GM18498 (cell line): ENCODE data around the gene OSBPL6.
"Not testable (repeated sequence)": the region's sequence is repeated elsewhere in the genome, so short reads cannot be mapped to it uniquely, and the experiment has no call there.

Experiments used
- ATAC-seq: cut with Tn5 transposase; IDR thresholded peaks from one replicate; pipeline ENCODE4 v1.9.1; 2021; ENCODE audit warnings: mild to moderate bottlenecking, moderate library complexity; ENCODE audit not compliant: unreplicated experiment

Gene OSBPL6

DNA sequence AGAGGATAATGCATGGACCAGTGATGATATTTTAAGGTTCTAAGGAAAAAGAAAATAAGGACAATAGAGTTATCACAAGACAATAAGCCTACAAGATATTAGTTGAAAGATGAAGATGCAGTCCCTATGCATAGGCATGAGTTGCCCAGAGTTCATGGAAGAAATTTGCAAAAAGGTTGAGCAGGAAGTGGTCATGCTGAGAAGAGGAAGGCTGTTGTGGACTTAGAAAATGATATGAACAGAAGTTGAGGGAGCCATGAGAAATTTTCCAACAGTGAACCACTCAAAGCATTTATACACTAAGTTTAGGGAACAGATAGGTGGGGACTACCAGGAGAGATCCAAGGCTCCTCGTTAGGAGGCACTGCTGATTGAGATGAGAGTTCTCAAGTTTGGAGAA, 3.5 kb downstream of the OSBPL6 start:
- ATAC-seq: no peak

DNA sequence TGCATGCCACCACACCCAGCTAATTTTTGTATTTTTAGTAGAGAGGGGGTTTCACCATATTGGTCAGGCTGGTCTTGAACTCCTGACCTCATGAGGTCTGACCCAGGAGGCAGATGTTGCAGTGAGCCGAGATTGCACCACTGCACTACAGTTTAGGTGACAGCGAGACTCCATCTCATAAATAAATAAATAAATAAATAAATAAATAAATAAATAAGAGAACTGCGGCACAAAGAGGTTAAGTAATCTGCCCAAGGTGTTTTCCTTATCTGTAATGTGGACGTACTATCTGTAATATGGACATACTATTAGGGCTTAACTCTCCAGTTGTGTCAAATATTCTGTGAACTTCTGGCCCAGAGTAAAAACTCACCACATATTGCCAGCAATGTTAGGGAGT, 4.1 kb downstream of the OSBPL6 start:
- ATAC-seq: not testable (repeated sequence)

DNA sequence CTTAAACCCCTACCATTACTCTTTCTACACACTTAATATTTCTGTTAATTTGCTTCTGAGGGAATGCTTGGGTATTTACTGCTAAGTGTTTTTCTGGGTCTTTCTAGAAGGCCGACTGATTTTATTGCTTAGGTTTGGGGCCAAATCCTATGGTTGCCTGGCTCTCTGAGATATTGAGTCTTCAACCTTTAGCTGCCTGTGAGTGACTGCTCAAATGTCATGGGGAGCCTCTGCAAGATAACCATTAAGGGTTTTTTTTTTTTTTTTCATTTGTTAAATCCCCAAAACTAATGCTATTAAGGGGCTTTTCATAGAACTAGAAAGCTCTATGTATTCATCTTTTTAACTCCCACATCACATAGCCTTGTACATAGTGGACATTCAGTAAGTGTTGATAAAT, 5.0 kb downstream of the OSBPL6 start:
- ATAC-seq: no peak

DNA sequence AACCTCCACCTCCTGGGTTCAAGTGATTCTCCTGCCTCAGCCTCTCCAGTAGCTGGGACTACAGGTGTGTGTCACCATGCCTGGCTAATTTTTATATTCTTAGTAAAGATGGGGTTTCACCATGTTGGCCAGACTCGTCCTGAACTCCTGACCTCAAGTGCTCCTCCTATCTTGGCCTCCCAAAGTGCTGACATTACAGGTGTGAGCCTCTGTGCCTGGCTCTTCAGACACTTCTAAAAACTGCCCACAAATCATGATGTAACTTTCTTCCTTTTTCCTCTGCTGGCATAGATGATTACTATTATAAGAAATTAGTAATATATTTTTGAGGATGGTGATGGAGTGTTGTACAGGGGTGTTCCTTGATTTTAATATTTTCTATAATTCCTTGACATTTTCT, 6.0 kb downstream of the OSBPL6 start:
- no peak for ATAC-seq

DNA sequence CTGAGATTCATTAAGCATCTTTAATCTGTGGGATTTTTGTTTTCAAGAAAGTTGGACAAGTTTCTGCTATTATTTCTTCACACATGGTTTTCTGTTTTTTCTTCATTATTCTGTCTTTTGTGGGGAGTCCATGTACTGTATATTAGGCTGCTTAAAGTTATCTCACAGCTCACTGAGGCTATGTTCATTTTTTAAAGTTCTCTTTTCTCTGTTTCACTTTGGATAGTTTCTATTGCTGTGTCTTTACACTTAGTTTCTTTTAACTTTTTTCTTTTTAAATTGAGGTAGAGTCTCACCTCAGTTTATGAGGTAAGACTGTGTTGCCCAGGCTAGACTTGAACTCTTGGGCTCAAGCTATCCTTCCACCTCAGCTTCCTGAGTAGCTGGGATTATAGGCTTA, 8.6 kb downstream of the OSBPL6 start:
- no peak for ATAC-seq

DNA sequence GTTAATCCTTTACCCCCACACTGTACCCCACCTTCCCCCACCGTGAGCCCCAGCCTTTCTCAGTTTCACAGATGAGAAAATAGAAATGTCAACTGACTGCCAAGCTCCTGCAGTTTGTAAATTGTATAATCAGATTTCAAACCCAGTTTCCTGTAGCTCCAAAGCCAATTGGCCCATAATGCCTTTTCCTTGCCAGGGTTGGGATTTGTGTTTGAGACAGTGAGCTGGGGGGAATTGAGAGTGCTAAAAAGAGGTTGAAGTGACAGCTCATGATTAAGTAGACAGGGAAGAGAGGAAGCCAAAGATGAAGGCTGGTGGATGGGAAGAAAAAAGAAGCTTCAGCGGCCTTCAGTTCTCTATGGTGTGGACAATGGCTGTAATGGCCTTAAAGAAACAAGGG, 10.7 kb downstream of the OSBPL6 start:
- ATAC-seq: no peak

DNA sequence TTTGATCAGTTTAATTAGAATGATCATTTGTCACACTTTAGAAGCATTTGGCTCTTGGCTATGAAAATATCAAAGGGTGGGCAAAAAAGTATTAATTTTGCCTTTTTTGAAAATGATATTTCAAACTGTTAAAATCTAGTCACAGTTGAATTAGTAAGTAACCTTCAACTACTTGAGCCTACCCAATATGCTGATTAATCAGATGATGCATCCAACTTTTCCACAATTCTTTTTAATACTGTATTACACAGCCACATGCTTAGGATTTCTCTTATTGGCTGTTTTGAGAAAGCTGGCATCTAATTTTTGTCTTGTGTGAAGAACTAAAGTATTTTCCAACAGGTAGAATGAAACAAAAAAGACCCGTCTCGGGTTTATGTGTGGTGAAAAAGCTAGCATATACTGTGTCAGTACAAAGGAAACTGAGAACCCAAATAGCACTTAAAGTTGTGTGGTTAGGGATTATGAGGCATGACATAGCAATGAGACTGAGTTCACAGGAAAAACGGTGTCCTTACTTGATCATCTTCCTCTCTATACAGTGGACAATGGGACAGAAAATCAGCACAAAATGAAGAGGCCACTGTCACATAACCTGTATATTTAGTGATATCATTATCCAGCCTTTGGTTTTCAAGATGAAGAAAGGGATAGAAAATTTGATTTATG, 11.7 kb downstream of the OSBPL6 start:
- ATAC-seq: no peak

DNA sequence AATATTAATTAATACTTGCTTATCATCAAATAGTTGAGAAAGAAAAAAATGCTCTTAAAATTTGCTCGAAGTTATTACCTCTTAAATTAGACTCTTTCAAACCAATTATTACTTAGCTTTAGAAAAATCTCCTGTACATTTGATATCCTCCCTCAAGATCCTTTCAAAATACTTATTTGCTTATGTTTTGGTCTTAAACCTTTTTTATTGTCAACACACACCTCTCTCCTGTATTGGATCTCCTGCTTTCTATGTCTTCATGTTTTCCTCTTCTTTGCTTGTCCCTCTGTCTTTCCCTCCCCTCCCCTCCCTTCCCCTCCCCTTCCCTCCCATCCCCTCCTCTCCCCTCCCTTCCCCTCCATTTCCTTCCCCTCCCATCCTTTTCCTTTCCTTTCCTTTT, 14.0 kb downstream of the OSBPL6 start:
- no peak for ATAC-seq

DNA sequence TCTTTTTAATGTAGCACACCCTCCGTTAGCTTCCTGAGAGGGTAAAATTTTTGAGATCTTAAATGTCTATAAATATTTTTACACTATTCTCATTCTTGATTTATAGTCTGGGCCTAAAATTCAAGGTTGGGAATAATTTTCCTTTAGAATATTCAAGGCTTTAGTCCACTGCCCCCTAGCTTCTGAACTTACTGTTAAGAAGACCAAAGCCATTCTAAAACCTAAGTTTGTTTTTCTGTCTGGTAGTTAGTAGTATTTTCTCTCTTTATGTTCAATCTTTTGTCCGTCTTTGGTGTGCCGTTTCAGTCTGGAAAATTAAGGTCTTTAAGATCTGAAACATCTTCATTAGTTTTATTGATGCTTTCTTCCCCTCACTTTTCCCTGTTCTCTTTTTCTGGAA, 14.5 kb downstream of the OSBPL6 start:
- ATAC-seq: no peak

DNA sequence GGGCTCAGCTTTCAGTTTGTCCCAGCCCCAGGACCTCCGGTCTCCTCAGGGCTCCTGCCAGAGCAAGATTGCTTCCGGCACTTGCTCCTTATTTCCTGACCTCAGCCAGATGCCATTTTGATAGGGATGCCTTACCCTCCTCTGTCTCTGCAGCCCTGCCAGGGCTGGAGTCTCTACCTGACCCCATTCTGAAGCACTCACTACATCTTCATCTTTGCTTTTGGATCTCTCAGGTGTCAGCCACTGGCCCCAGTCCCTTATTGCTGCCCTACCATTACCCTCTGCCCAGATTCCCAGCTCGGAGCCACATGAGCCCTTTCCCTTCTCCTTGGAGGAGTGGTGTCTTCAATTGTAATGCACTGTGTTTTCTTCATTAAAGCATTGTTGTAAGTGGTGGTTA, 17.1 kb downstream of the OSBPL6 start:
- no peak for ATAC-seq

DNA sequence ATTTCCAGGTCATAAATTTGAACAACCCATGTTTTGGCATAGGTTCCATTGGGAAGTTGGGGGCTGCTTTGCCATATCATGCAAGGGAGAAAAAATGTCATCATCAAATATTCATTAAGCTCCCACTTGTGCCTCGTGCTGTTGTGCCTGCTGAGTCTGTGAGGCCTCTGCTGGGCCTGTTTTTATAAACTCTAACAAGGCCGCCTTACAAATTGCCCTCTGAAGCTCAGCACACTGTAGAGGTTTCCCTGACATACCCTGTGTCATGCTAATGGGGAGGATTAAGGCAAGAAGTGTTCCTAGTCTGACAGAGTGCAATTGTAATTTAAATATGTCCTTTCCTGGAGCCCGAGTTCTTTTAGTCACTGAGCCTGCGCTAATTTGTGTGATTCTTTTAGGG, 17.6 kb downstream of the OSBPL6 start:
- ATAC-seq: no peak

DNA sequence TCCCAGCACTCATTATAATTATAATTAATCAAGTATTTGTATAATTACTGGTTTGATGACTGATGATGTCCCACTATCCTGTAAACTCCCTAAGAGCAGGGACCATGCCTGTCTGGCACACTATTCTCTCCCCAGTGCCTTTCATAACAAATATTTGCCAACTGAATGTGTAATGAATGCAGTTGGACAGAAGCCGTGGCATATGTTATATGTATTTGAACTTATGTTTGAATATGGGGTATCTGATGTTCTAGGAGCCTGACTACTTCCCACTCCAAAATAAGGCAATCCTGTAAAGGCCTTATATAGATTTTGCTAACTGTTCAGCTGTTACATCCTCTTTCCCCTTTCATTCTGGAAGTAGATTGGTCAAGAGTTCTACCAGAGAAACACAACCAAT, 19.7 kb downstream of the OSBPL6 start:
- no peak for ATAC-seq

DNA sequence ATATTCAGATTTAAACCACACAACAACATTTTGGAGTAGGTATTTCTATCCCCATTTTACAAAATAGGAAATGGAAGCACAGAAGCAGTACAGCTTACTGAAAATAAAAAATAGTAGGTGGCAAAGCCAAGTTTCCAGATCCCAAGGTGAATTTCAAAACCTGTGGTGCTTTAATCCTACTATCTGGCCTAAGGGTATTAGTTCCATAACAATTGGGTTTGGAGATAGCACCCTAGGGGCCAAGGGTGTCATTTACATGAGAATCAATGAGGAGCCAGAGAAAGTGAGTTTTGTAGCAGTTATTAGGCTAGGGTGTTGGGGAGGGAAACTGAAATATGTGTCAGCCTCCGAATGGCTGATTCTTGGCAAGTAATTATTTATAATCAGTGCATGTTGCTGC, 24.9 kb downstream of the OSBPL6 start:
- no peak for ATAC-seq

DNA sequence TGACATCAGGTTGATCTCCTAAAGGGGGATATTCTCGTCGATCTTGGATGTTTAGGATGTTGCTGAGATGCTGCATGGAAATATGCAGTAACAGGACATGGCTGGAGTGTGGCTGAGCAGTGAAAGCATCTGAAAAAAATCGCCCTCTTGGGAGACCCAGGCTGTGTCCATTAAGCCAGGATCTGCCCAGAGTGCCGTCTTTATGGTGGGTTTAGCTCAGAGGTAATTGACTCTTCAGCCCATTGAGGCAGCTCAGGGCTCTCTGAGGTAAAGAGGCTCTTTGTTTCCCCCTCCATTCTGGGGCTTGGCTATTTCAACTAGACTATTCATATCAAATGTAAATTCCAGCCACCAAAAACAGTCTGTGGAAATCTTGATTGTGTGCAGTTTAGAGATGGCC, 26.5 kb downstream of the OSBPL6 start:
- ATAC-seq: no peak

DNA sequence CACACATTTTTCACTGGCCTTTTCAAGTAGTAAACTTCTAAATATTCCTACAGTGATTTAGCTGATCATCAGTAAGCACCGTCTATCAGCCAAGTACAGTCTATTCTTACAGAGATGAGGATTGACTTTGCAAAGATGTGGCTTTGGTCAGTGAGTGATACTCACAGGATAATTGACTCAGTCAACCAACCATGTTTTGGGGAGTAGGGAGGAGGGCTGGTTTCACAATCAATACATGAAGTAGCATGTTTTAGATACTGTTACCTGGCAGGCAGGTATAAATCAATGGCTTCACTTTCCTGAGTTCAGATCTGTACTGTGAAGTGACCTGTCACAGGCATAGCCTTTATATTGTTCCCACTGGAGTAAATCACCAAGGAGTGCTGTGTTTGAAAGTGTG, 27.2 kb downstream of the OSBPL6 start:
- ATAC-seq: no peak

DNA sequence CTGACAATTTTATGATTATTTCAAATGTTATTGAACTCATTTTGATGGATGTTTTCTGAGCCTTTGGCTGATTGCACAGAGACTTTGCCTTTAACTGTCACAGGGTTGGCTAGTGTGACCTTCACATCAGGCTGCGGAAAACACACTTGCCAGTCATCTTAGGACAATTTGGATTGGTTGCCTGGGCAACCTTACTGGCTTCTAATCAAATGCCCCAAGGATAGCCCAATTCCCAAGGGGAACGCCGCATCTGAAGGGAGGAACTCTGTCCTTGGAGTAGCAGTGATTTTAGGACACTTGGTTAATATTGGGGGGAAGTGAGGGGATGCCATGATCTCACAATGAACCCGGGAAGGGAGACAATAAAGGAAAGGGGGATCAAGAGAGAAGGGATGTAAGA, 29.5 kb downstream of the OSBPL6 start:
- no peak for ATAC-seq

DNA sequence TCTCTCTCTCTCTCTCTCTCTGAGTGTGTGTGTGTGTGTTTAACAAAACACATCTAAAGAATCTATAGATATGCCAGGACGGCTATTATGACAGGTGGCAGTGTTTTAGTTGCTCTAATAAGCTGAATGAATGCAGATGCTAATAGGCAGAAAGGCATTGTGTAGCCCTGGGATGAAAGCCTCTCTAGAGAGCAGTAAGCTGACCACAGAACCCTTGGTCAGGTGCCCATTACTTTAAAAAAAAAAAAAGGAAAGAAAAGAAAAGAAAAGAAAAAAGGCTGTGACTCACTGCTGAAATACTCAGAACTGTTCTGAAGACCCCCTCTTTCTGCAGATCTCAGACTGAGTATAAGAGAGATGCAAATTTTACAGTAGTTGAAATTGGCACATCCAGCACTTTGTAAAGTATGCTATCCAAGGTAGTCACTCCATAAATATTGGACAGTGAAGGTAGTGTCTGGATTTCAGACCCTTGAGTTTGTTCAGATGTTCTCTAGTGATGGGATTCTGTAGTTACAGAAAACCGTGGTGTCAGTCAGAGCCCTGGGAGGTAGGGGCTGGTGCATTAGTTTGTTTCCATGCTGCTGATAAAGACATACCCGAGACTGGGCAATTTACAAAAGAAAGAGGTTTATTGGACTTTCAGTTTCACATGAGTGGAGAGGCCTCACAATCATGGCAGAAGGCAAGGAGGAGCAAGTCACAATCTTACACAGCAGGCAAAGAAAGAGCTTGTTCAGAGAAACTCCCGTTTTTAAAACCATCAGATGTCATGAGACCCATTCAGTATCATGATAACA, 30.9 kb downstream of the OSBPL6 start:
- no peak for ATAC-seq

DNA sequence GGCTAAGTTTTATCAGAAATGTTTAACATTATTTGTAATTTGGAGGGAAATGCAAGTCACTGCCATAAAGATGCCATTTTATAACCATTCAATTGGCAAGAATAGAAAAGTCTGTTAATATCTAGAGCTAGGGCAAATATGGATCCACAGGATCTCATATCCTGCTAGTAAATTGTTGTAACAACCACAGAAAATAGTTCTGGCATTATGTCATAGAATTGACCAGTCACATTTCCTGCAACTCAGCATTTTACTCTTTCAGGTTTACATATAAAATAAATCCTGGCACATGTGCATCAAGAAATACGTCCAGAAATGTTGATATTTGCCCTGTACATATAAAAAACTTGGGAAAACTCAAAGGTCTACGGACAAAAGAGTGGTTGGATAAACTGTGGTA, 32.9 kb downstream of the OSBPL6 start:
- ATAC-seq: no peak

DNA sequence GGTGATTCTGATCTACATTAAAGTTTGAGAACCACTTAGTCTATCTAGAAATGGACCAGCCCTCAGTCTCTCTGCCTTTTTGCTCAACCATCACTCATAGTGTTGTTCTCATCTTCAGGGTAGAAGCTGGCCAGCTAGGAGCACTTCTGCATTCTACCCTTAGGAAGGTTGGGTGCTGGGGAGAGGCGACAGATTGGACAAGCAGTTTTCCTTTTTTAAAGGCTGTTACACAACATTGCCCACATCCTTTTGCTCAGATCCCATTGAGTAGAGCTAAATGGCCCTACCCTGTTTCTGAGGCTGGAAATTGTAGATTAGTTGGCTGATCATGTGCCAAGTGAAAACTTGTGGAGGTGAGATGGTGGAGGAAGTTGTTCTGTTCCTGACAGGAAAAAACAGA, 35.6 kb downstream of the OSBPL6 start:
- ATAC-seq: no peak

DNA sequence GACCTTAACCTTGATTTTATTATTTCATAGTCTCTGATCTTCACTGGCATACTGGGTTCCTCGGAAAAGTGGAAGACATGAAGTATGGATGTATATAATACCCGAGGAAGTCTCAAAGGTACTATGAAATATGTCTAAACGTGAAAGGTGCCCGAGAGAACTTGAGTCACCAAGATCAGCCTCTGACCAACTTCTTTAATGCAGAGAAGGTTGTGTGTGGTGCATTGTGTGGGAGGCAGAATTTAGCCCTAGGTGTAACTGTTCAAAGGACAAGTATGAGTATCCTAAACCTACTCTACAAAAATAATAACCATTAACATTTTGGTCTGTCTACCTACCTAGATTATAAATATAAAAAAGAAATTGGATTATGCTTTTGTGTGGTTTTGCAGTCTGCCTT, 36.1 kb downstream of the OSBPL6 start:
- no peak for ATAC-seq

DNA sequence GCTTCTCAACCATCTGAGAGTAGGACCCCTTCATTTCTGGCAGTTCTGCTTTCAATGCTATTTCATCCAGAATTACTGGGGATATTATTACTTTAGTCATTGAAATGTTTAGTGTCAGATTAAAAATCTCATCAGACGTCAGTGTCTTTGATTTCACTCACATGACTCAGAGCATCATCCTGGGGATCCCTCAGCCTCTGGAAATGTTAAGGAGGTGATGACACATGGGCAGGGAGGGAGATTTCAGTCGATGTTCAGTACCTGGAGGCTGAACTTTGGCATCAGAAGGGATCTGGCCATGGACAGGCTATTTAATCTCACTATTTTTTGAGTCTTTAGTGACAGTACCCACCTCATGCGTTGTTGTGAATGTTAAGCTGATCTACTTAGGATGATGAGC, 39.1 kb downstream of the OSBPL6 start:
- no peak for ATAC-seq

DNA sequence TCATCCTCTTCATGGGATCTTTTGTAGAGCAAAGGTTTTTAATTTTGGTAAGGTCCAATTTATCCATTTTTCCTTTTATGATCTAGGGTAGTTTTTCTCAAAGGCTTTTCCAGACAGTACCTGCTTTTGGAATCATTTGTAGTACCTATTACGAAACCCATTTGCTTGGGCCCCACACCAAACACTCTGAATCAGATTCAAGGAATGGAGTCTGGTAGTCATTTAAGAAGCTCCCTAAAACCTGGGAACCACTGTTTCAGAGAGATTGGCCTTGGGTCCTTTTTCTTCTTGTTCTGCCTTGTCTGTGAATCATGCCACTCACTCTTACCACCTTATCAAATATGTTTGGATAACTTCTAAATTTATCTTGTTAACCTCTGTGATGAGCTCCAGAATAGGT, 40.3 kb downstream of the OSBPL6 start:
- no peak for ATAC-seq
